Measurements from ENCODE around the gene CPVL.

- TF ChIP-seq REST (IDR thresholded peaks at IDR 0.05; ENCODE audit: low read depth) (no peak), CTCF (IDR thresholded peaks at IDR 0.05 in 2 of 3, conservative IDR thresholded peaks at IDR 0.05 in 1 of 3; ENCODE audit: borderline replicate concordance in 1 of 3, insufficient read depth in 1 of 3, low read depth in 2 of 3, low read length in 2 of 3) (no peak), POLR2AphosphoS5 (IDR thresholded peaks at IDR 0.05; ENCODE audit: low read depth, low read length) (no peak), POLR2A (IDR thresholded peaks at IDR 0.05; ENCODE audit: borderline replicate concordance, extremely low read depth, insufficient read depth, insufficient read length) (no peak), TCF7L2 (IDR thresholded peaks at IDR 0.05; ENCODE audit: borderline replicate concordance, extremely low read depth, insufficient read depth, insufficient read length) (no peak), CEBPB (IDR thresholded peaks at IDR 0.05; ENCODE audit: low read depth) (no peak), ZNF274 (IDR thresholded peaks at IDR 0.05; ENCODE audit: low read depth, low read length) (no peak)
These were observed 191.9 kb downstream of the CPVL start for GRCh38 chr7:28954471-28954870.
